Stomach (tissue), 19 donors: ENCODE data around the gene F13B. TPM values are rescaled to one million over a fixed set of nuclear protein-coding genes. Genes with fewer than 3 reads are reported as not detected.

Experiments
- DNase-seq, 2 donors: peaks; one replicate each; pipeline versions ENCODE4 v3.0.0 to v3.0.0-alpha.2; 2013 to 2019
- H3K27ac ChIP-seq, 5 donors: fragments of 200-600 bp in 4 of 5; sonication (generic) in 4 of 5; one replicate each; pipeline ENCODE4 v1.5.1; 2013 to 2019; ENCODE audit warnings: mild to moderate bottlenecking in 1 of 5, moderate library complexity in 1 of 5
- H3K27me3 ChIP-seq, 3 donors: fragments of 200-600 bp; sonication (generic); one replicate each; pipeline ENCODE4 v1.5.1; 2017 to 2019; ENCODE audit warnings: mixed run types in 1 of 3
- H3K36me3 ChIP-seq, 4 donors: fragments of 200-600 bp; sonication (generic); 1 replicate in 3 of 4; 2 replicates in 1 of 4; pipeline ENCODE4 v1.5.1; 2016 to 2019
- H3K4me1 ChIP-seq, 4 donors: fragments of 200-600 bp; sonication (generic); one replicate each; pipeline ENCODE4 v1.5.1; 2016 to 2019
- H3K4me3 ChIP-seq, 4 donors: fragments of 200-600 bp; sonication (generic) in 3 of 4; one replicate each; pipeline ENCODE4 v1.5.1; 2016 to 2019; ENCODE audit warnings: mild to moderate bottlenecking in 1 of 4
- H3K9me3 ChIP-seq, 4 donors: fragments of 200-600 bp; sonication (generic); one replicate each; pipeline ENCODE4 v1.5.1; 2016 to 2019
- CTCF ChIP-seq, 7 experiments: fragments of 450-650 bp in 4 of 7; fragments of 200-600 bp in 3 of 7; sonication (generic) in 3 of 7; IDR thresholded peaks; one replicate each; pipeline ENCODE4 v1.5.1; 2016 to 2019; ENCODE audit warnings: antibody characterized with exemption in 7 of 7, control low read depth in 2 of 7, mild to moderate bottlenecking in 1 of 7
- EP300 ChIP-seq: sonication (generic); formaldehyde crosslinking; IDR thresholded peaks from one replicate; pipeline ENCODE4 v1.6.1; 2017; ENCODE audit warnings: antibody characterized with exemption
- POLR2A ChIP-seq, 4 donors: fragments of 450-650 bp; IDR thresholded peaks; one replicate each; pipeline ENCODE4 v1.6.1; 2016; ENCODE audit warnings: antibody characterized with exemption in 4 of 4, control low read depth in 2 of 4, mild to moderate bottlenecking in 1 of 4, moderate library complexity in 1 of 4
- POLR2AphosphoS5 ChIP-seq, 3 donors: sonication (generic); formaldehyde crosslinking; IDR thresholded peaks; one replicate each; pipeline ENCODE4 v1.6.1; 2016; ENCODE audit warnings: antibody characterized with exemption in 3 of 3
- WGBS, 5 donors: extraction: QIAGEN DNeasy Blood & Tissue Kit in 3 of 5; methylation state at CpG; one replicate each; pipeline versions ENCODE4 v1.1.5 to v1.1.7; 2013 to 2018; 5-methylcytosine and 5-hydroxymethylcytosine counted together
- intact Hi-C: fragments of 100-400 bp; cut with DNase I; formaldehyde crosslinking; loops from one replicate; pipeline ENCODE4 v1.15.1; 2023; ENCODE audit warnings: low total_unique reads
- long read RNA-seq, 10 donors: transcript quantifications; one replicate each; lab custom pipeline, GENCODE V29; 2026
- polyA plus RNA-seq, 3 donors: library from polyadenylated mRNA; stranded (reverse); fragments of 200-250 nt; gene quantifications; one replicate each; pipeline ENCODE4 v1.2.3, GENCODE V29; 2013
- total RNA-seq, 5 donors: library from RNA; depleted of rRNA; stranded (reverse); fragments of >200 nt; gene quantifications; one replicate each; pipeline versions ENCODE4 v1.1.0 to v1.2.3, GENCODE V29; 2014 to 2016
- donor health status: healthy with polysubstance abuse.
- donor health status: Bipolar disorder and iron deficiency.
- donor health status: healthy.

Gene F13B
- total RNA-seq (1 to 10 TPM in 1 of 5 donors, not detected in 4; 1.5 TPM), polyA plus RNA-seq (not detected)
- long read RNA-seq, donor 1 = 0 reads
- long read RNA-seq, donor 2 = 0 reads
- long read RNA-seq, donor 3 = 0 reads
- long read RNA-seq, donor 4 = 0 reads
- long read RNA-seq, donor 5 = 0 reads
- long read RNA-seq, donor 6 = 0 reads
- long read RNA-seq, donor 7 = 0 reads
- long read RNA-seq, donor 8 = 0 reads
- long read RNA-seq, donor 9 = 0 reads
- long read RNA-seq, donor 10 = 0 reads

- DNase-seq = no peak
- intact Hi-C loops = no loop called here
- peaks cover 0 to 7% (median 0%) of the 10 kb centered on the region in 4 donors for H3K9me3 ChIP-seq
- H3K4me1 ChIP-seq = no peaks in the 10 kb centered on the region
- no peak within 1 kb of the TSS for H3K27ac ChIP-seq
- 63 to 70% (median 68%) methylated on average over 3 of the region's 3 CpGs for WGBS, 5 donors
- H3K36me3 ChIP-seq = no peaks in the 10 kb centered on the region
- H3K27me3 ChIP-seq = no peaks in the 10 kb centered on the region
- no peak for TF ChIP-seq POLR2AphosphoS5 (IDR thresholded peaks at IDR 0.05)
- H3K4me3 ChIP-seq = no peak within 1 kb of the TSS
Measured at GRCh38 chr1:197066719-197067456, at the start of gene F13B. TSS of gene F13B (minus strand) at chr1:197067260. CDS start at chr1:197067223, 37 bp downstream.

- DNase-seq = no peak
- no peaks in the 10 kb centered on the region for H3K36me3 ChIP-seq
- H3K9me3 ChIP-seq = no peaks in the 10 kb centered on the region
- 95 to 99% (median 98%) methylated on average over 2 of the region's 2 CpGs for WGBS, 5 donors
- no peaks in the 10 kb centered on the region for H3K27me3 ChIP-seq
- TF ChIP-seq POLR2A (IDR thresholded peaks at IDR 0.05) = no peak
- no peak for TF ChIP-seq EP300
- no peak for TF ChIP-seq CTCF (IDR thresholded peaks at IDR 0.05)
- TF ChIP-seq POLR2AphosphoS5 (IDR thresholded peaks at IDR 0.05) = no peak
- intact Hi-C loops = no loop called here
- no peak overlapping the region for H3K27ac ChIP-seq
- H3K4me1 ChIP-seq = no peaks in the 10 kb centered on the region
- H3K4me3 ChIP-seq = no peak overlapping the region
Measured at GRCh38 chr1:197116156-197116555, 49.1 kb upstream of the F13B start.

GRCh38 chr1:197106869-197107268, 39.8 kb upstream of the F13B start:
- intact Hi-C loops = no loop called here
- no peaks in the 10 kb centered on the region for H3K9me3 ChIP-seq
- WGBS, 5 donors = 94 to 100% (median 96%) methylated on average over 1 of the region's 1 CpG
- no peak overlapping the region for H3K27ac ChIP-seq
- H3K27me3 ChIP-seq = no peaks in the 10 kb centered on the region
- no peak for TF ChIP-seq POLR2AphosphoS5 (IDR thresholded peaks at IDR 0.05)
- TF ChIP-seq POLR2A (IDR thresholded peaks at IDR 0.05) = no peak
- TF ChIP-seq CTCF (IDR thresholded peaks at IDR 0.05) = no peak
- no peak for TF ChIP-seq EP300
- H3K4me3 ChIP-seq = no peak overlapping the region
- peaks cover 0 to 7% (median 0%) of the 10 kb centered on the region in 4 donors for H3K36me3 ChIP-seq
- DNase-seq = no peak
- H3K4me1 ChIP-seq = no peaks in the 10 kb centered on the region

GRCh38 chr1:197103300-197103699, 36.2 kb upstream of the F13B start:
- no peak overlapping the region for H3K27ac ChIP-seq
- H3K36me3 ChIP-seq = peaks cover 0 to 7% (median 0%) of the 10 kb centered on the region in 4 donors
- DNase-seq = no peak
- no peak overlapping the region for H3K4me3 ChIP-seq
- WGBS, 5 donors = 92 to 96% (median 94%) methylated on average over 5 of the region's 5 CpGs
- TF ChIP-seq CTCF (IDR thresholded peaks at IDR 0.05) (no peak), POLR2AphosphoS5 (IDR thresholded peaks at IDR 0.05) (no peak)
- H3K4me1 ChIP-seq = no peaks in the 10 kb centered on the region
- H3K27me3 ChIP-seq = no peaks in the 10 kb centered on the region
- intact Hi-C loops = no loop called here
- H3K9me3 ChIP-seq = no peaks in the 10 kb centered on the region

- H3K36me3 ChIP-seq = peaks cover 0 to 7% (median 0%) of the 10 kb centered on the region in 4 donors
- no peaks in the 10 kb centered on the region for H3K9me3 ChIP-seq
- intact Hi-C loops = no loop called here
- no peaks in the 10 kb centered on the region for H3K27me3 ChIP-seq
- TF ChIP-seq CTCF (IDR thresholded peaks at IDR 0.05) (no peak), EP300 (no peak), POLR2AphosphoS5 (IDR thresholded peaks at IDR 0.05) (no peak), POLR2A (IDR thresholded peaks at IDR 0.05) (no peak)
- H3K4me1 ChIP-seq = no peaks in the 10 kb centered on the region
- no peak overlapping the region for H3K4me3 ChIP-seq
- H3K27ac ChIP-seq = no peak overlapping the region
- no peak for DNase-seq
- 91 to 97% (median 93%) methylated on average over 3 of the region's 3 CpGs for WGBS, 5 donors
Measured at GRCh38 chr1:197101978-197102377, 34.9 kb upstream of the F13B start.
